Body of pancreas (tissue), 4 donors: Measurements from ENCODE around the gene CRYBA4.

Experiments used
- CTCF ChIP-seq, 7 experiments: fragments of 450-650 bp in 4 of 7; fragments of 200-600 bp in 3 of 7; sonication (generic) in 3 of 7; IDR thresholded peaks; one replicate each; pipeline ENCODE4 v1.5.1; 2016 to 2019; ENCODE audit warnings: antibody characterized with exemption in 7 of 7
- POLR2A ChIP-seq, 3 donors: fragments of 450-650 bp; IDR thresholded peaks; one replicate each; pipeline ENCODE4 v1.6.1; 2016; ENCODE audit warnings: antibody characterized with exemption in 3 of 3, mild to moderate bottlenecking in 2 of 3

- TF ChIP-seq CTCF (IDR thresholded peaks at IDR 0.05), result no peak
- TF ChIP-seq POLR2A (IDR thresholded peaks at IDR 0.05), result no peak
Observed at GRCh38 chr22:26665813-26666231, 44.1 kb downstream of the CRYBA4 start.
